GM13977 (cell line): ENCODE data around the gene TEX14.

ENCODE experiments used
- DNase-seq: peaks from one replicate; pipeline ENCODE4 v3.0.0; 2012; ENCODE audit warnings: low spot score
- in situ Hi-C: fragments of 300-500 bp; cut with MboI; formaldehyde crosslinking; loops from one replicate; pipeline ENCODE4 v1.12.0; 2022; ENCODE audit warnings: low sequenced_read_pairs, low pct_unique_long_range_greater_than_20kb, mixed read lengths, inconsistent platforms; ENCODE audit not compliant: unreplicated experiment
- TF ChIP-seq, protein P1 (sequence below): IDR thresholded peaks from 2 replicates; pipeline ENCODE4 v1.5.1; 2012; ENCODE audit warnings: mild to moderate bottlenecking, control low read depth; ENCODE audit not compliant: insufficient read depth; ENCODE audit errors: extremely low read depth, missing control alignments

TEX14 gene

DNA sequence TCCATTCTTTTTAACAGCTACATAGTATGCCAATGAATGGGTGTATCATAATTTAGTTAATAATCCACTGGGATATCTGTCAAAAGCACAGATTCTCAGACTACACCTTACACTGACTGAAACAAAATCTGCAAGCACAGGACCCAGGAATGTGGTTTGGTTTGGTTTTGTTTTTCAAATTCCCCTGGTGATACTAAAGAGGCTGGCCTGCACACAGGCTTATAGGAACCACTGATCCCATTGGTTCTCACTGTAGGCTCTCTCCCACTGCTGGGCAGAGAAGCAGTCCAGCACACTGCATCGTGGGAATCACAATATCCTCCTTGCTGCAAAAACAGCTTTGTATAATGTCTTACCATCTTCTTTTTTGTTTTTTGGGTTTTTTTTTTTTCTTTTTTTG lies 67.1 kb downstream of the TEX14 start:
- TF ChIP-seq, protein P1, sequence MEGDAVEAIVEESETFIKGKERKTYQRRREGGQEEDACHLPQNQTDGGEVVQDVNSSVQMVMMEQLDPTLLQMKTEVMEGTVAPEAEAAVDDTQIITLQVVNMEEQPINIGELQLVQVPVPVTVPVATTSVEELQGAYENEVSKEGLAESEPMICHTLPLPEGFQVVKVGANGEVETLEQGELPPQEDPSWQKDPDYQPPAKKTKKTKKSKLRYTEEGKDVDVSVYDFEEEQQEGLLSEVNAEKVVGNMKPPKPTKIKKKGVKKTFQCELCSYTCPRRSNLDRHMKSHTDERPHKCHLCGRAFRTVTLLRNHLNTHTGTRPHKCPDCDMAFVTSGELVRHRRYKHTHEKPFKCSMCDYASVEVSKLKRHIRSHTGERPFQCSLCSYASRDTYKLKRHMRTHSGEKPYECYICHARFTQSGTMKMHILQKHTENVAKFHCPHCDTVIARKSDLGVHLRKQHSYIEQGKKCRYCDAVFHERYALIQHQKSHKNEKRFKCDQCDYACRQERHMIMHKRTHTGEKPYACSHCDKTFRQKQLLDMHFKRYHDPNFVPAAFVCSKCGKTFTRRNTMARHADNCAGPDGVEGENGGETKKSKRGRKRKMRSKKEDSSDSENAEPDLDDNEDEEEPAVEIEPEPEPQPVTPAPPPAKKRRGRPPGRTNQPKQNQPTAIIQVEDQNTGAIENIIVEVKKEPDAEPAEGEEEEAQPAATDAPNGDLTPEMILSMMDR = no peak
- DNase-seq = no peak
- in situ Hi-C loops = no loop called here

DNA sequence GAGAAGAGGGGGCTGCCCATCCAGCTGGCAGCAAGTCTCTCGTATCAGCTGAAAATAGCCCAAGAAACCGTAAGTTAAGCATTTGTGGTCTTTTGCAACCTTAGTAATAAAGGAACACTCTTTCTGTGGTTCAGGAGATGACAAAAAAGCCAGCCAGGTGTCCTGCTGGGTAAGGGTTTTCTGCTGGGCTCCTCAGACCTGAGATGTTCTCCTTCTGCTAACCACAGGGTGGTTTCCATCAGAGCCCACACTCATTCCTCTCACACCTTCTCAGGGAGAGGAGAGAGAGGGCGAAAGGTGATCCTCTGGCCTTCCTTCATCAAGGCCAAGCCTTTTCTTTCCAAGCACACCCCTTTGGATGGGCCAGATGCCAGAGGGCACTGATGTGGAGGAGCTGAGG lies 70.7 kb downstream of the TEX14 start:
- TF ChIP-seq, protein P1 = no peak
- DNase-seq = peak; percentile 59
- in situ Hi-C loops = no loop called here

- TF ChIP-seq, protein P1 = no peak
- in situ Hi-C loops = no loop called here
- no peak for DNase-seq
Measured at GRCh38 chr17:58618336-58618735, 73.5 kb downstream of the TEX14 start.

DNA sequence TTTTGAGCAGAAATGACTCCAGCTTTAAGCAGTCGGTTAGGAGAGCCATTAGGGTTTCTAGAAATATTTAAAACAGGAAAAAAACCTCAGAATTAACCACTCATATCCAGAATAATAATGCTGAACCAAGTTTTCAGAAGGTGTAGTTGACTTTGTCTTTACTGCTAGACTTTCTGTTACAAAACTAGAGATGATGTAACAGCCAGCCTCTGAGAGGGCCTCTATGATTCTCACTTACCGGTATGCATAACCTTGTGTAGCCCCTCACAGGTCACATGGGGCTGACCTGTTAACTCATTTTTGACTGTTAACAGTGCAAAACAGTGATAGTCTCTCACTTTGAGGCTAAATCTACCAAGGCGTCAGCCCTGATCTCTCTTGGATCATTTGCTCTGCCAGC lies 74.3 kb downstream of the TEX14 start:
- in situ Hi-C loops = no loop called here
- TF ChIP-seq, protein P1 = no peak
- peak; percentile 49 for DNase-seq

GRCh38 chr17:58615768-58616659 lies 75.8 kb downstream of the TEX14 start:
- in situ Hi-C loops = no loop called here
- DNase-seq = peak; percentile 75
- TF ChIP-seq, protein P1 = no peak

GRCh38 chr17:58614859-58615459 lies 76.9 kb downstream of the TEX14 start:
- in situ Hi-C loops = no loop called here
- DNase-seq = no peak
- TF ChIP-seq, protein P1 = no peak
